T-helper 9 cell (primary cell): ENCODE results near the gene SMARCA1.
A peak's percentile ranks its signal among the peaks of the same experiment; 100 is the strongest.
"Not testable (repeated sequence)": the region's sequence is repeated elsewhere in the genome, so short reads cannot be mapped to it uniquely, and the experiment has no call there.

Source experiments
- DNase-seq: peaks from one replicate; pipeline ENCODE4 v3.0.0-alpha.2; 2020
- total RNA-seq, 2 donors: gene quantifications; one replicate each; lab custom pipeline; 2026; lab: John Stamatoyannopoulos, UW

Gene SMARCA1
- total RNA-seq, result 0.24 to 0.91 reads per million in 2 donors

GRCh38 chrX:129523079-129523911 is at the start of gene SMARCA1:
Gene SMARCA1 (minus strand): TSS chrX:129523490. CDS start chrX:129523370, 120 bp downstream.
- peak; percentile 1 for DNase-seq

- DNase-seq, result no peak
Measured at GRCh38 chrX:129572422-129572821, 49.1 kb upstream of the SMARCA1 start.

DNA sequence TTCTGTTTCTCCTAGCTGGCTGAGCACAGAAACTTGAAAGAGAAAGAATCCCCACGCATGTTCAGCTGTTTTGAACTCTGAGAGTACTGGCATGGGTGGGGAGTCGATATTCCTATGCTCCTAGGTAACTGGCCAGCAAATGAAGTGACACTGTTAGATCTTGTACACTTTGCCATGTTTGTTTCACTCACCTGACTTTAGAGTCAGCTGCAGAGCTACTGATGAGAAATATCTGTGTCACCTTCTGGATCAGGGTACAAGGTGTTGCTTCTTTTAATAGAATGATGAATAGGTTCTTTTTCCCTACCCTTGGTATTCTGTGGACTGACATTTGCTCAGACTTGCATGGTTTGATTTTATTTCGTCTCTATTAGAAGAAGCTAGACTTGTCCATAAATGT is 45.1 kb upstream of the SMARCA1 start:
- DNase-seq, result no peak

GRCh38 chrX:129566073-129566472 is 42.8 kb upstream of the SMARCA1 start:
- DNase-seq, result no peak

- no peak for DNase-seq
Measured at GRCh38 chrX:129565046-129565650, 41.9 kb upstream of the SMARCA1 start.

DNA sequence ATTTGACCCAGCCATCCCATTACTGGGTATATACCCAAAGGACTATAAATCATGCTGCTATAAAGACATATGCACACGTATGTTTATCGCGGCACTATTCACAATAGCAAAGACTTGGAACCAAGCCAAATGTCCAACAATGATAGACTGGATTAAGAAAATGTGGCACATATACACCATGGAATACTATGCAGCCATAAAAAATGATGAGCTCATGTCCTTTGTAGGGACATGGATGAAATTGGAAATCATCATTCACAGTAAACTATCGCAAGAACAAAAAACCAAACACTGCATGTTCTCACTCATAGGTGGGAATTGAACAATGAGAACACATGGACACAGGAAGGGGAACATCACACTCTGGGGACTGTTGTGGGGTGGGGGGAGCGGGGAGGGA is 41.1 kb upstream of the SMARCA1 start:
- not testable (repeated sequence) for DNase-seq

DNA sequence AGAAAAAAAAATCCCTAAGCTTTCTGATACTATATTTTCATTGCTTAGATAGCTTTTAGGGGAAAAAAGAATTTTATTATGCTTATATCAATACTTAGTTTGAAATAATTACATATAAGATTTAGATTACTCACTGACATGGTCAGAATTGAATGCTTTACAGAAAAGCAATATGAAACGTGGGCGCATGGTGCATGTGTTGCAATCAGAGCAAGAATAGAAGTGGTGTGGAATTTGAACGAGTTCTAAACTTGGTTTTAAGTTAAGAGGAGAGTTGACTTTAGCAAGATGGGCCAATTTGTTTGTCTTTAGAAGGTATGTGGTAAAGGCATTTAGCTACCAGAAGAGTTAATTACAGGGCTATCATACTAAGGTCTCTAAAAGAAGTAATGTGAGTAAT is 38.2 kb upstream of the SMARCA1 start:
- no peak for DNase-seq

DNA sequence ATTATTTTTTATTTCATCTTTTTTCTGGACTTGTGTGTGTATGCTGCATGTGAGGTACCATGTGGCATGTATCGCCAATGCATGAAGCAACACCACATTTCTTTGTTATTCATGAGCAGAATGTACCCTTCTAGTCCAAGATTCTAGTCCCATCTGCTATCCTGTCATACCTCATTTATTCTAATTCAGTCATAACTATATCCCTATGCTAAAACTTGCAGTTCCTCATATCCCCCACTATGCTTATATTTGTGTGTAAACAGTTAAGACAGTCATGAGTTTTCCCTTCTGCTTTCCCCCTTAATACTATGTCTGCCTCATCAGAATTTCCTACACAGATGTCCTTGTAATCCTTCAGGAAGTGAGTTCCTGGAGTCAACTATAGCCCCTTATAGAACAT is 36.5 kb upstream of the SMARCA1 start:
- no peak for DNase-seq

- DNase-seq, result no peak
Measured at GRCh38 chrX:129557844-129558480, 34.7 kb upstream of the SMARCA1 start.

DNA sequence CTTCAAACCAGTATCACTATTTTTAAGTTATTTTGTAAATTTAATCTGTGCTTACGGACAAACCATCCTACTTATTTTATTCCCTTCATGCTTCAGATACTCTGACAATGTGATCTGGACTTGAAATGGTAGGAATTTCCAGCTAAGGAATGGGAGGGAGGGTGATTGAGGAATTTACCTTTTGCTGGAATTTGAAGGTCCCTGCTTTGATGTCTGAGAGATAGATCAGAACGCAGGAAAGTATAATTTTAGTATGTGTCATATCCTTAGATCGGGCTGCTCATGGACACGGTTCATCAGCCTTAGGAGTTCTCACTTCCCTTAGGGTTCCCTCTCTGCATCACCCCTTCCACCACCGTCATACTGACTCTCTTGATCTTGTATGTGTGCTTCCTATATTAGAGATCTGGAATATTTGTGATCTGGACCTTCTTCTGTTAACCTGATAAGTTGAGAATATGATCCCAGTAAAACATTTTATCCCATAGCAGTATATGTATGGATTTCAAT is 33.6 kb upstream of the SMARCA1 start:
- no peak for DNase-seq

- not testable (repeated sequence) for DNase-seq
Measured at GRCh38 chrX:129554816-129555215, 31.5 kb upstream of the SMARCA1 start.

DNA sequence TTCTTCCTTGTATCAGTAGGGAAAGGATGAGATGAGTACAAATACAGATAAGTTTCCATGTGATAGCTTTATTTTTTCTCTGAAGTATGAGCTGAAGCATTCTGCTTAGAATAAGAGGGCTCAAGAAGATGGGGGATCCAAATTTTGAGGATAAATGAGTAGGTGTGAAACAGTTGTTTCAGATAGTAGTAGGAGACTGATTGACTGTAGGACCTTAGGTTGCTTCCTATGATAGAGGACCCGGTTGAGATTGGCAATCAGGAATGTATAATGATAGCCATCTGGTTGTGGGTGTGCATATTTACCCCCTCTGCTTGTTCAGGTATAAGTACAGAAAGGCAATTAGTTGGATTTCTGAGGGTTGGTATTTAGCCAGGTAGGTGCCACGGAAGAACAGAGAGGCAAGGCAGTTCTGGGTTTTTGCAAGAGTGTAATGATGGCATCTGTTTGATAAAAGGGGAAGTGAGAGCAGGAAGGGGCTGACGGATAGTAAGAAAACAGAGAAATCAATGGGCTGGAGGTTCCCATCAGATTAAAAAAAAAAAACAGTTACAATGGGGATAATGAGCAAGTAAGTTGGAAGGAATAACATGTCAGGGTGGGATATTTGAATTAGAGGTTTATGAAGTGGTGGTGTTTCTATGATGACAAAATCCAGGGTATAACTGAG is 30.5 kb upstream of the SMARCA1 start:
- no peak for DNase-seq

GRCh38 chrX:129549124-129549523 is 25.8 kb upstream of the SMARCA1 start:
- DNase-seq, result no peak

DNA sequence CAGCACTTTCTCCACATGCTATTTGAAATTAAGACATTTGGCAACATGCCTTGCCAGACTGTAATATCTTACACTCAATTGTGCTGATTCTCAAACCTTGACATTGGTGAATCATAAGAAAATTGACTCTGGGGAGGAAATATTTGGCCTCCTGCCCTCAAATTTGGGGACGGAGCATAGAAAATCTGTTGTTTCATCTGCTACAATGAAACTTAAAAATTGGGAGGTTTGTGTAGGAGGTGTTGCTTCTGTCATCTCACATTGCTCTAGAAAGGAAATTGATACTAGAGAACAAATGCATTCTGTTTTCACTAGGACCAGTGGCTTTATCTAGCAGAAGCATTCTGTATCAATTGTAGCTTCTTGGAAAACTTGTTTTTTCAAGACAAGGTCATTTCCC is 22.1 kb upstream of the SMARCA1 start:
- DNase-seq, result no peak

DNA sequence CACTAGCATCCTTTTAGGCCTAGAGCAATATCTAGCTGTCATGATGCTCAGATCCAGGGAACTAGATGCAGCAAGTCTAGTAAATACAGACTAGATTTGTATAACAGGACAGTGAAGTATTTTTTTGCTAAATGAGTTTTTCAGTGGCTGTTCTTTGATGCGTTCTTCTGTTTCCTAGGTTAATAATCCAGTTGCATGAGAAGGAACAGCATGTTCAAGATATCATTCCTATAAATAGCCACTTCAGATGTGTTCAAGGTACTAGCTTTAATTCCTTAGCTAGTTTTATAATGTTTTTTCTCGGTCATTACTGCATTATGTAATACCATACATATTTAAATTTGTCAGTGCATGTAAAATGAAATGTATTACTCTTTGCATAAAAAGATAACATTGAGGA is 21.5 kb upstream of the SMARCA1 start:
- no peak for DNase-seq

GRCh38 chrX:129540722-129541184 is 17.5 kb upstream of the SMARCA1 start:
- peak; percentile 0 for DNase-seq

GRCh38 chrX:129540068-129540653 is 16.9 kb upstream of the SMARCA1 start, which contains the start of gene OCRL:
Gene OCRL (plus strand): TSS chrX:129540259. CDS start chrX:129540440, 181 bp downstream.
- peak; percentile 16 for DNase-seq

DNA sequence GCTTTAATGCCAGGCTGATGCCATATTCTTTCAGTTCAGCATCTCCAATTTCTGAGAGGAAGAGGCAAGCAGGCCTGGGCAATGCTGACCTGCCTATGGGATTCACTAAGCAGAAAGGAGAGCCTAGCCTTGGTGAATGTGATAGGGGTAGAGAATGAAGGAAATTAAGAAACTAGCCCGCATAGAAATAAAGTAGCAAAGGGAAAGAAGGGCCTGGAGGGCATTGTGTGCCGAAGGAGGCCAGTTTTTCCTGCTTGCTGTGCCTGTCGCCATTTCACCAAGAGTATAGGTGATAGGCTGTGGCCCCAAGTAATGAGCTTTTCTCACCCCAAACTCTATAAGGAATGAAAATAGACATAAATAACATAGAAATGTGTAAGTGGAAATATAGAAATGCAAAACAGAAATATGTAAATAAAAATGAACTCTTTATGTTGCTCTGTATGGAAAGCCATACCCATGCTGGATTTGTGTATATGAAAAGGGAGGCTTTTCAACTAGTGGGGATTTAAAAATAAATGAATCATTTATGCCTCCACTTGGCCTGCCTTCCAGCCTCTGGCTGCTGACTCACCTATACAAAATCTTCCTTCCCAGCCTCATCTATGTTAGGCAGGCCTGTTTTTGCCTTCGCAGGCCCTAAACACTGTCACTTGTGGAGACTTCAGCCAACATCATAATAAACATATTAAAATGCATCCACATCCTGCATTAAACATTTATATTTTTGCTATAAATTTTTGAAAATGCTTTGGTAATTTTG is 11.7 kb upstream of the SMARCA1 start:
- no peak for DNase-seq

DNA sequence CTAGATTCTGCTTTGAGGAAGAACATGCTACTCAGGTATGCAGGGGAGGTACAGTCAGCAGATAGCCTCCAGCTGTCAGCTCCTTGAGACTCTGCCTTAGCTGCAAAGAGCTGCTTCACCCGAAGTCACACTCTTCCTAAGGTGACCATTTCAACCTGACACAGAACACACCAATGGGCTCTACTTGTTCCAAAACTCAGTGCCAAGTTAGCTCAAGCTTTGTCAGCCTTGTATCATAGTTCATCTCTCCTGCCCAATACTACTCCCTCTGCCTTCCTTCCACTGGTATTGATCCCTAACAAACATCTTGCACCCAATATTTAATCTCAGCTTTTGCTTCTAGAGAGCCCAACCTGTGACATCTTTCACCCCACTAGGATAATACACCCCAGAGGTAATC is 7.8 kb upstream of the SMARCA1 start:
- no peak for DNase-seq

DNA sequence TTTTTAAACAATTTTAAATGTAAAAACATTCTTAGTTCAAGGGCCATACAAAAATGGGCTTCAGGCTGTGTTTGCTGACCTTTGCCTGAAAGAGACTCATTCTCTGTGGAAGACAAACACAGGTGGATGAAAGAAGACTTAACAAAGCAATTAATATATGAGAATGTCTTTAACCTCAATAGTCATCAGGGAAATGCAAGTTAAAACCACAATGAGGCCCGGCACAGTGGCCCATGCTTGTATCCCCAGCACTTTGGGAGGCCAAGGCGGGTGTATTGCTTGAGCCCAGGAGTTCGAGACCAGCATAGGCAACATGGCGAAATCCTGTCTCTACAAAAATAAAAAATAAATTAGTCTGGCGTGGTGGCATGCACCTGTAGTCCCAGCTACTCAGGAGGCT is 7.1 kb upstream of the SMARCA1 start:
- DNase-seq, result no peak

DNA sequence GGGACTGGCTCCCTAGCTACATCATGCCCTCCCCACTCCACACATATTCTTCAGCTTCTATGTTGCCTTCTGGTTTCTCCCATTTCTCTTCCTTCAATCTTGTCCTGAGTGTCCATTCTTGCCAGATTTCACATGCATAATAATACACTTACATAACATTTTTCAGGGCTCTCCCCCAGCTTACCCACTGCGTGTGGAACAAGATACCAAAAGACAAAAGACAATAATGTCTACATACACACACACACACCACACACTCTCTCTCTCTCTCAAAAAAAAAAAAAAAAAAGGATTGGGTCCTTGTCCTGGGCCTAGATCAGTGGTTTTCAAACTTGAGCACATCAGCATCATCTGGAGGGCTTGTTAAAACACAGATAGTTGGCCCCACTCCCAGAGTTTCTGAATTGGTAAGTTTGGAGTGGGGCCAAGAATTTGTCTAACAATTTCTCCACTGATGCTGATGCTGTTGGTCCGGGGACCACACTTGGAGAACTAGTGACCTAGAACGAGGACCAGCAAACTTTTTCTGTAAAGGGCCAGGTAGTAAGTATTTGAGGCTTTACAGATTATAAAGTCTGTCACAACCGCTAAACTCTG is 6.5 kb upstream of the SMARCA1 start:
- DNase-seq, result no peak
